Measurements from ENCODE around the gene PPP1R18. TPM values are rescaled to one million over a fixed set of nuclear protein-coding genes. Genes with fewer than 3 reads are reported as not detected.
A peak's percentile ranks its signal among the peaks of the same experiment; 100 is the strongest.
"Not testable (repeated sequence)": the region's sequence is repeated elsewhere in the genome, so short reads cannot be mapped to it uniquely, and the experiment has no call there.

Gene PPP1R18
- total and polyA plus RNA-seq, 11 donors, result 11.9 to 77.2 (median 19.4) TPM

DNA sequence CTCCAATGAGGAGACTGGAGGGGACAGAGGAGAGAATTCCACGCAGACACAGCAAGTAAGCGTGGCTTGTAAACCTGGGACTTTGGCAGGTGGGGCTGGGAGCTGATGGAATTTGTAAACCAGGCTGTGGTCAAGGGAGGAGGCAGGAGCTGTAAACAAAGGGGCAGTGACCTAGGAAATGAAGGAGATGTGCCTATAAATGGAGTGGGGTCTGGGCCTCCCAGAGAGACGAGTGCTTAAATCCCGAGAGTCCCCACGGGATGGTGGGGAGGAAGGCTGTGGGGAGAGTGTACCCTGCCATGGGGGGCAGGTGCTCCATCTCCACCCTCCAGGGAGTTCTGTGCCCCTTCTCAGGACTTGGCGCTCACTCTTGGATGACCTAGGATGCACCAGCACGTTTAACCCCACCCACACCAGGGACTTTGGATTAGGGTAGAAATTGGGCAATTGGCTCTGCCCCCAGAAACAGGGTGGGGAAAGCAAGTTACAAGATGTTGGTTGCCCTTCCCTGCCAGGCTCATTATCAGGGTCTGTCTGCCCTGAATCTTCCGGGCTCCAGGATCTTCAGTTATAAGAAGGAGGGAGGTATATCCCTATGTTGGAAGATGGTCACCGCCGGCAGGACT is 9.7 kb downstream of the PPP1R18 start:
- H3K27ac ChIP-seq, result no peak overlapping the region
- TF ChIP-seq POLR2A (IDR thresholded peaks at IDR 0.05) (no peak), CTCF (IDR thresholded peaks at IDR 0.05) (no peak)
- intact Hi-C loops (cut with DNase I), result loop anchor here in 5 of 10 donors (5.0 to 10.0 kb wide), 4 partner anchors 132 to 206 kb away; partner anchors contain the start of genes HLA-E (in 3 of the 5) and DDR1 (in 1 of the 5)
- peaks cover 3 to 51% (median 35%) of the 10 kb centered on the region in 12 donors for H3K4me1 ChIP-seq
- H3K36me3 ChIP-seq, result peaks cover 0 to 61% (median 43%) of the 10 kb centered on the region in 9 donors
- no peaks in the 10 kb centered on the region for H3K27me3 ChIP-seq
- no peak for DNase-seq
- ATAC-seq, result no peak
- H3K9me3 ChIP-seq, result no peaks in the 10 kb centered on the region
- 83 to 88% (median 86%) methylated on average over 10 of the region's 10 CpGs for WGBS, 4 donors
- no peak overlapping the region for H3K4me3 ChIP-seq

DNA sequence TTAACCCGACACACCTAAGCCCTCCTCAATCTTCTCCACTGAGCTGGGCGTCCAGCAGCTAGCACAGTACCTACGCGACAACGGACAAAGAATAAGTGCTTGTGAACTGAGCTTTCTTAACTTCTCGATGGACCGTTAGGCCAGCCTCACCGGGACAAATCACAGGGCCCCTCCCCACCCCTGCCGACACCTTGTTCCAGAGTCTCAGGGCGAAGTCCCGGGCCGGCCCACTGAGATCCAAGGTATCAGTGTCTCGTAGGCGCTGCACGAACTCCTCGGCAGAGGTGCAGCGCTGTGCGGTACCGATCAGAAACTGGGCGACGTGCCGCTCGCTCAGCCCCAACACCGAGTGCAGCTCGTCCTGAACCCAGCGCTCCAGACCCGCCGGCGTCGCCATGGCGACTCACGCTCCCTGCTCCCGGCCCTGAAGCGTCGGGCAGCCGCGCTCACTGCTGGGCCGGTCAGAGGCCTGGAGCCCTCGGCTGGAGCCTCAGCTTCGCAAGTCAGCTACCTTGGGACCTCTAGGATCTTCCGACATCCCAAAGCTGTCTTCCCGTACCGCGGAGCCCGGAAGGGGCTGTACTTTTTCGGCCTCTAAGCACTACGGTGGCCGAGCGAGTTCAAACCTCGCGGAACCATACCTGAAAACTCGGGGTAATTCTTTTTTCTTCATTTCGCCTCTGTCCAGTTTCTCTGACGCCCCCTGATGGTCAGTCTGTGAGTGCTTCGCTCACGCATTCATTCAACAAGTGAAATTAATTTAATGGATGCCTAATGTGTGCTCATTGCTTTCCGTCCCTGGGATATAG is 13.8 kb downstream of the PPP1R18 start, which contains the start of gene DHX16:
Gene DHX16, minus strand, starts transcription at position 562 of the 809 bp plus-strand sequence. Its CDS starts 165 bp downstream, at position 397.
- DNase-seq (peak; percentile 97 to 98 (median 97)), ATAC-seq (peak; percentile 64 to 93 (median 91))
- peak within 1 kb of the TSS in 11 of 12 donors; percentile 66 to 85 (median 79) for H3K27ac ChIP-seq
- TF ChIP-seq POLR2A (IDR thresholded peaks at IDR 0.05), result peak in 1 of 2 donors; percentile 48
- TF ChIP-seq CTCF (IDR thresholded peaks at IDR 0.05), result peak; percentile 77 to 97 (median 85)
- H3K4me3 ChIP-seq, result peak within 1 kb of the TSS; percentile 76 to 98 (median 94)
- H3K9me3 ChIP-seq, result no peaks in the 10 kb centered on the region
- intact Hi-C loops (cut with DNase I), result loop anchor here in 9 of 10 donors (5.0 to 10.0 kb wide), 6 partner anchors 55 to 202 kb away; partner anchors contain the start of genes HLA-E (in 3 of the 9), MRPS18B (in 1 of the 9) and PPP1R10 (in 1 of the 9)
- peaks cover 0 to 24% (median 15%) of the 10 kb centered on the region in 12 donors for H3K4me1 ChIP-seq
- no peaks in the 10 kb centered on the region for H3K27me3 ChIP-seq
- WGBS, 4 donors, result 0 to 1% (median 0%) methylated on average over 37 to 57 of the region's 57 CpGs
- H3K36me3 ChIP-seq, result peaks cover 0 to 57% (median 52%) of the 10 kb centered on the region in 9 donors

GRCh38 chr6:30670760-30671527 is 15.5 kb downstream of the PPP1R18 start:
- Histone ChIP-seq H3K27ac (no peak overlapping the region), H3K36me3 (peaks cover 0 to 57% (median 53%) of the 10 kb centered on the region in 9 donors), H3K27me3 (no peaks in the 10 kb centered on the region), H3K4me1 (peaks cover 0 to 24% (median 15%) of the 10 kb centered on the region in 12 donors), H3K4me3 (peak overlapping the region in 1 of 12 donors; percentile 76), H3K9me3 (no peaks in the 10 kb centered on the region)
- DNase-seq, result no peak
- no peak for ATAC-seq
- intact Hi-C loops (cut with DNase I), result loop anchor here in 9 of 10 donors (5.0 to 10.0 kb wide), 6 partner anchors 54 to 204 kb away; partner anchors contain the start of genes HLA-E (in 3 of the 9), MRPS18B (in 1 of the 9) and PPP1R10 (in 1 of the 9)
- TF ChIP-seq POLR2A (IDR thresholded peaks at IDR 0.05) (no peak), CTCF (IDR thresholded peaks at IDR 0.05) (no peak)
- 80 to 85% (median 84%) methylated on average over 27 of the region's 27 CpGs for WGBS, 4 donors

- ATAC-seq; DNase-seq; H3K27ac ChIP-seq; H3K4me1 ChIP-seq; H3K27me3 ChIP-seq; intact Hi-C loops (cut with DNase I); H3K4me3 ChIP-seq; H3K9me3 ChIP-seq: not testable (repeated sequence)
- 67 to 93% (median 86%) methylated on average over 2 of the region's 2 CpGs for WGBS, 4 donors
- H3K36me3 ChIP-seq, result peaks cover 0 to 100% (median 97%) of the 10 kb centered on the region in 9 donors
Measured at GRCh38 chr6:30666300-30666699, 20.1 kb downstream of the PPP1R18 start.
